T1000 (cell line): Measurements from ENCODE around the gene ADGRD1.

ENCODE experiments used
- DNase-seq: peaks from one replicate; lab custom pipeline; 2025; ENCODE audit warnings: mixed read lengths; lab: John Stamatoyannopoulos, UW

ADGRD1 gene

DNA sequence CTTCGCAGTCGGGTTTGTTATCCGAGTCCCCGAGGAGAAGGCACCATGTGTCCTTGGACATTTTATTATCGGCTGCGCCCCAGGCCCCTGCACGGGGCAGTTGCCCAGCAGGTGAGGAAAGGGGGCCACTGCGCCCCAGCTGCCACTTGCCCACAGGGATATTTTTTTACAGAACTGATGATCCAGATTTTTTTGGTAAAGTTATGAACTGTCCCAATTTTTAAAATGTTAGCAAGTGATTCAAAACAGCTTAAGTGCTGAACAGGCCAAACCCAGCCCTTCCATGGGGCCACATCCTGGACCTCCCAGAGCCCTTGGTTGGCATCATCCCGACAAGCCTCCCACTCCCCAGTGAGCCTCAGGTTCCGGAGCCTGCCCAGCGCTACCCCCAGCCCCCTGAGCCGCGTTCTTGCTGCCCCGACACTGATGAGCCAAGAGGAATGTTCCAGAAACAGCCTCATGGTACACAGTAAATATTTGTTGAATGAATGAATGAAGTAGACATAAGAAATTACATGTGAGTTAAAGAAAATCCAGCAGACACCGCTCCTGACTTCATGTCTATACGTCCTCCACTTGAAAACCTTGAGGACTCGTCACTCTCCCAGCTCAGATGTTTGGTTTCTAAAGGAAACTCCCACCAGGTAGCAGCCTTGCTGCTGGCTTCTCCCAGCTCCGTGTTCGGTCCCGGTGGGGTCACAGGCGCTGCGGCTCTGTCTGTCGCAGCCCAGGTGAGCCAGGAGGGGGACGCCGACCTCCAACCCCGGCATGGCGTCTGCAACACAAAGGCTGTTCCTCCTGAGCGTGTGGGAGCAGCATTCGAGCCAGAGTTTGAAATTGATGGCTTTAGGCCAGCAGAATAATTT is 88.5 kb downstream of the ADGRD1 start:
- no peak for DNase-seq

DNA sequence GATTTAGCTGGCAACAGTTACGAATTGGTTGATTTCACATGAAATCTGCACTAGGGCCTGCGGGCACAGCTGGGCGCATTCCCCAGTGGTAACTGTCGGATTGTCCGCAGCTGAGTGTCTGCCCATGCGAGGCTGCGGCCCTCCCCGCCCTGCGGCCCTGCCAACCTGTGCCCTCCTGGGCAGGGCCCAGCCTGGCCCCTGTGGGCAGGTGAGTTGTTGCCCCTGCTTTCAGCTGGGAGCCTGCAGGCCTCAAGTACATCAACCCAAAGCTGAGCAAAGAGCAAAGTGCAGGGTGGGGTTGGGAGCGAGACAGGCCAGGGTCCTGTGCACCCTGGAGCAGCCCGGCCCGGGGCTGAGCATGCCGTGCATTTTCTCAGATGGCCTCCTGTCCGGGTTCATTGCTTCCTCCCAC is 89.1 kb downstream of the ADGRD1 start:
- no peak for DNase-seq

- no peak for DNase-seq
These were observed 89.7 kb downstream of the ADGRD1 start for GRCh38 chr12:131043401-131043871.

DNA sequence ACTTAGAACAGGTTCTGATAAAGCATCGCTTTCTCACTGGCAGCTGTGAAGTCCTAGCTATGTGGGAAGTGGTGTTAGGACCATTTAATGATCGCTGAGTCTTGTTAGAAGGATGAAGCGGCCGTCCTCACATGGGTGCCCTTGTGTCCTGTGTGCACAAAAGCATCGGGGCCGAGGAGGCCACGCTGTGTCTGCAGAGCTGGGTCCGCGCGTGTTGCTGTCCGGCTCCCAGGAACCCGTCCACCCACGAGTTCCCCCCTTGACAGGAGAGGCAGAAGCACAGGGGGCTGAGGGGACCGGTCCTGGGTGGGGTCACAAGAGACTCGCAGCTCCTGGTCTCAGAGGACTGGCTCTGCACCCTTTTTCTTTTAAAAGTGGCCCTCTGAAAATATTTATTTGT is 90.4 kb downstream of the ADGRD1 start:
- no peak for DNase-seq

GRCh38 chr12:131044760-131045381 is 91.2 kb downstream of the ADGRD1 start:
- DNase-seq: no peak

- DNase-seq: no peak
These were observed 92.2 kb downstream of the ADGRD1 start for GRCh38 chr12:131045705-131046460.

GRCh38 chr12:131046813-131047788 is 93.4 kb downstream of the ADGRD1 start:
- DNase-seq: no peak

DNA sequence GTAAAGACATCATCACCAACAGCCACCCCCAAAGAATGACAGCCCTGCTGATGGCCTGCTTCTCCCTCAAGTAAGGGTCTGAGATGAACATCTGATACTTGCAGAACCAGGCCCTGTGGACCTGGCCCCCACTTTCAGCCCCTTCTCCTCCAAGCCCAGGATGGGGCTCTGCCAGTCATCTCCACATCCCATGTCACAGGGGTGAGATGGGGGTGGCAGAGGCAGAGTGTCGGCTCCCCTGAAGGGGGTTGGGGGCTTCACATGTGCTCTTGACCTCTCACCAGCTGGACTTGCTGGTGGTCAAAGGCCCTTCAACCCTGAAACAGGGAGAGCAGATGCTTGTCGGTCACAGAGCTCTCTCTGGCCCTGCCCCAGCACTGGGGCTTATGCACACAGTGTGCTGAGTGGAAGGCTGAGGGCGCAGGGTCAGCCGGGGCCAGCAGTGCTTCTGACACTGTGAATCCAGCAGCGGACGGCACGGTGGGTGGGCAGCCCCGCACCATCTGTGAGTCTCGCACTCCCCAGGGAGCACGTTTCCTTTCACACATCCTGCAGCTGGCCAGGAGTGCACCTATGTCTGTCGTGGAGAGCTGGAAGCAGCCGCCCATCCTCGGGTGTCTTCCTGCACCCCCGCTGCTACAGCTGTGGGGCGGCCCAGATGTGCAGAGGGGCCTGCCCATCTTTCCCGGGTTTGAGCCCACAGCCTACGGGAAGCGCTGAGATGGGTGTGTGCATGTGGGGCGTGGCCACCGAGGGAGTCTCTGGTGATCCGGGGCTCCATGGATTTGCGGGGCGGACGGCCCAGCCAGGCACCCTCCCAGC is 94.3 kb downstream of the ADGRD1 start:
- no peak for DNase-seq

DNA sequence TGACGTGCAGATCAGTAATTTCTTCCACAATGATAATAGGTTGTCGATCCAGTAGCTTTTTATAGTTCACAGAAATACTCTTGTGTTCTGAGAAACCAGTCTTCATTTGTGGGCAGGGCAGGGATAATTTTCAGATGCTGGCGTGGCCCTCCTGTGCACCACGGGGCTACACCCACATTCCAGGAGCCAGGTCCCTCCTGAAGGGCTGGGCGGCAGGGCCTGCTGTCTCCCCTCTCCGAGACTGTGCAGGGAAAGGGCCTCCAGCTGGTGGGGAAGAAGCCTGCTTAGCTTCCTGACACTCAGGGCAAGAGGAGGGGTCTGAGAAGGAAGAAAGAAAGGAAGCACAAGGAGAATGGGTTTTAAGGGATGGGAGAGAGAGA is 94.9 kb downstream of the ADGRD1 start:
- no peak for DNase-seq

DNA sequence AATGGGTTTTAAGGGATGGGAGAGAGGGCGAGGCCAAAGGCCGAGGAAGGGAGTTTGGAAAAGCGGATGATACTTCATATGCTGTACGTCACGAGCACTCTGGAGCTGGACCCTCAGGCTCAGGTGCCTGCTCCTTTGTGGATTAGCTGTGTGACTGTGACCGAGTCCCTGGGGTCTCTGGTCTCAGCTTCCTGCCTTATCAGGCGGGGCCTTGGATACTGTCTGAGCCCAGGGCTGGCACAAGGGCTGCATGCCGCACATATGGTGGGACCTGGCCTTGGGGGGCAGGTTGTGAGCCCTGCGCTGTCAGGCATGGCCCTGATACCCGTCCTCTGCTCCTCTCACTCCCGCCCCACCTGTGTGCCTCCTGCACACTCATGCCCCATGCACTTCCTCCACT is 95.3 kb downstream of the ADGRD1 start:
- no peak for DNase-seq

DNA sequence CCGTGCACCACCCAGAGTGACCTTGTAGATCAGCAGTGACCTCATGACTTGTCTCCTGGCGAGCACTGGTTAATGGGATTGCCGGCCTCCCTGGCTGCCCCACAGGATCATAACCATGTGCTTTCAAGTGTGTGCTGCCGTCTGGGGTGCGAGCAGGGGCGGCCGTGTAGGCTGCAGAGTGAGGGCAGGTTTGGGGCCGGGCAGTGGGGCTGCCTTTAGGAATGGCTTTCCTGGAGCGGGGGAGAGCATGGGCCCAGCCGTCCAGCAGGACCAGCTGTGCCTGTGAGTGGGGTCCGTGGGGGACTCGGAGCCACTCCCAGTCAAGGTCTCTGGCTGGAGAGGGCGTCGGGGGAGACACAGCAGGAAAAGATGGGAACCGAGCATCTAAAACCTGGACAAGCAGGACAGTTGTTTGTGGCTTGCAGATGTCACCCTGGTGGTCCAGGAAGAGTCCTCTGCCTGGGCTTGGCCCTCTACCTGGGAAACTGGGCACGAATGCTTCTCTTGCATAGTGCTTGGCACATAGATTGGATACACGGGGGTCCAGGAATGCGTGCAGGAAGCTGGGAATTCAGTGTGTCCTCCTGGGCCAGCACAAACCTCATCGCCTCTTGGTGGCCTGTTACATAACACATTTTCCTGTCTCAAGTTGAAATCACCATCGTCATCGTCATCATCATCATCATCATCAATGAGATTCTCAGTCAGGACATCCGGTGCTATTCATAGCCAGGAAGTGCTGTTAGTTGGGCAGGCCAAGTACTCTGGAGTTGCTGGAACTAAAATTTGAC is 96.0 kb downstream of the ADGRD1 start:
- DNase-seq: no peak

- no peak for DNase-seq
These were observed 96.9 kb downstream of the ADGRD1 start for GRCh38 chr12:131050463-131051154.

- no peak for DNase-seq
These were observed 97.4 kb downstream of the ADGRD1 start for GRCh38 chr12:131051155-131051473.

DNA sequence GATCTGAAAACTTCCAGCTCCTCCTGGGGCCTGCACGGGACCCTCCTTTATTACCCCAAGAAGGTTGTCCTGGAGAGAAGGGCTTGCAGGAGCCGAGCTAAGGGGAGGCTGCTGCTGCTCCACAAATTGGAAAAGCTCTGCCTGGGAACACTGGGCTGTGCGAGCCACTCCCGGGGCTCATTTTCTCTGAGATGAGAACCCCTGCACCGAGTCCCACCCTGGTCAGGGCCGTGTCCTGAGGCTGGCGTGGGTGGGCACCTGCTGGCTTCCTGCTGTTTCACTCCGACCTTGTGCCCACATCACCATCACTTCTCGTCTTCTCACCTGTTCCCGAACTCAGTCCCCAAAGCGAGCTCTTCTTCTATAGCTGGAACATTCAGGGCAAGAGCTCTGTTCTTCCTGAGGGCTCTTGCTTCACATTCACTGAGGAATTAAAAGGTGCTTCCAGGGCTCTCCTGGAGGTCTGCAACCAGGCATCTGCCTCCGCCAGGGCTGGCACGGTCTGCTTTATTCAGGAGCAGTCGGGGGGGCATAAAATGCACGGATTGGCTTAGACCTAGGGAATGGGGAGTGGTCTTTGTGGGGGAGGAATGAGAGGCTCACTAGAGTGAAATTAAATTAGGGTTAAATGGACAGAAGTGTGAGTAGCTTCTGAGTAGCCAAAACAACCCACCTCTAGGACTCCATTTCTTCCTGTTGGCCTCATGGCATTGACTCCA is 98.5 kb downstream of the ADGRD1 start:
- no peak for DNase-seq

DNA sequence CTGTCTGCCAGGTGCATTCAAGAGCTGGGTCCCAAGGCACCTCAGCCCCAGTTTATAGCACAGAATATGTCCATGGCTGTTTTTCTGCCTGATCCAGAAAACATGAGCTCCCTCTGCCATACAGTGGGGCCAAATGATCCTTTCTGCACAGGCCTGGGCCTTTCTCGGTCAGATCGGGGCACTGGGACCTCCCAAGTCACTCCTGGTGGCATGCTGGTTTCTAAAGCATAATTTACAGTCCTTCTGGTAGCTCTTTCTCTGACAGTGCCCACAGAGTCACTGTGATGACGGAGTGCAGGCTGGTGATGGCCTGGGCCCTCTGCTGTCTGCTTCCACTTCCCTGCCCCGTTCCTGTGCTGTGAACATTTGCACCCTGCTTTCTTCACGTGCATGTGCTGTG is 99.2 kb downstream of the ADGRD1 start:
- DNase-seq: no peak

DNA sequence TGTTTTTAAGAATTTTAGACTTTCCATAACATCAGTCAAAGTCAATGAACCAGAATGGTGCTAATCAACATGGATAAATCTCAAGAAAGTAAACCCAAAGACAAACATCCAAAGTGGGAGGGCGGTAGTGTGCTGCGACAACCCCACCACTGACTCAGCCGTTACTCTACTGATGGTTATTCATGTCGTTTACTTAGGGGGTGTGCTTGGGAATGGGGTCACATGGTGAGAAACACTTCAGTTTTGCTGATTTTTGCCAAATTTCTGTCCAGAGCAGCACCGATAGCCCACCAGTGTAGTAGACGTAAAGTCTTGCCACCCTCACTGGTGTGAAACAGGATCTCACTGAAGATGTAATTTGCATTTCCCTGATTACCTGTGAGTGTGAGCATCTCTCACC is 99.9 kb downstream of the ADGRD1 start:
- DNase-seq: no peak

DNA sequence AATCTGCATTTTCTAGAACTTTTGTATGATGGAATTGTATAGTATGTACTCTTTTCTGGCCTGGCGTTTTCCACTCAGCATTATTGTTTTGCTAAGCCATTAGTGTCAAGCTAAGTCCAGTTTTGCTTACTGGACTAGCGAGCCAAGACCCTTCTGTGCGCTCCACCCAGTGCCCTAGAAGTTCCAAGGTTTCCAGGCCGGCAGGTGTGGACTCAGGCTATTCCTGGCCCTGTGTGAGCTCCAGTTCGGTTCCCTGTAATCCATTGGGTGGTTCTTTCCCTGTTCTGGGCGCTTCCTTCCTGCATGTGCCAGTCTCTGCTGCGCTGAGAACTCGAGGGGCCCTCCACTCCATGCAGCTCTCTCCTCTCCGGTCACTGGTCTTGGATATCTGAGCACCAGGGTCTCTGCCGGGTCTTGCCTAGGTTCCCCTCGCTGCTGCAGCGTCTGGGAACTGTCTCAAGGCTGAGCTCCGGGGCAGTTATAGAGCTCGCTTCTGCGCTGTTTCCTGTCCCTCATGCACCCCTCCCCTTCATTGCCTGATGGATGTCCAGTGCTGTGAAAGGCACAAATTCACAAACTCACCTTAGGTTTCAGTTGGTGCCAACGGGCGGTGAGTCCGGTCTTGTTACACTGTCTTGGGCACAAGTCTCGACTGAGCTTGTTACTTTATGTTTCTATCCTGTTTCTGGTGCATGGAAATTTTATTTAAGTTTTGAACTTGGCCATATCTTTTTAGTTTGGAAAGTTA is 100.8 kb downstream of the ADGRD1 start:
- no peak for DNase-seq

GRCh38 chr12:131055093-131055465 is 101.4 kb downstream of the ADGRD1 start:
- DNase-seq: no peak
